HG02840 (cell line): Measurements from ENCODE around the gene LMOD2.

Source experiments
- ATAC-seq: cut with Tn5 transposase; IDR thresholded peaks from one replicate; pipeline ENCODE4 v1.9.1; 2021; ENCODE audit warnings: mild to moderate bottlenecking, moderate library complexity, moderate number of reproducible peaks; ENCODE audit not compliant: unreplicated experiment, low FRiP score

Gene LMOD2

GRCh38 chr7:123710683-123711082 lies 55.0 kb downstream of the LMOD2 start:
- no peak for ATAC-seq

DNA sequence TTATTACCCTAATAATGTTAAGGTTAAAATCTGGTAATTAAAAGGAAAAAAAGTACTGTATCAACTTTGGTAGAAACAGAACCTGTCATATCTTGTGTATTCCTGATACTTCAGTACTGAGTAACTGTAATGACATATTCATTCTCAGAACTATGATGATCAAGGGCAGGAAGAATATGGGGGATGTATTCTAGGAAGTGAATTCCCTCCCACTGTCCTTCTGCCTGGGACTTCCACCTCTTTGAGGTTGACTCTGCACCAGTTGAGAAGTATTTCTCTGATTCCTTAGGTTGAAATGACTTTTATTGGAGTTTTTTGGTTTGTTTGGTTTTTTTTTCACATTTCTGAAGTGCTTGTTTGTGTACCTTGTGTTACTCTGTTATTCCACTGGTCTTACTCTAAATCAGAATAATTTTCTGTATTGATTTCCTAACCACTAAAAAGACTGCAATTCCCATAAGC lies 56.2 kb downstream of the LMOD2 start:
- no peak for ATAC-seq

GRCh38 chr7:123712619-123713018 lies 57.0 kb downstream of the LMOD2 start:
- ATAC-seq: no peak
